Ovary (tissue), 9 donors: Measurements from ENCODE around the gene WIPI1. TPM values are rescaled to one million over a fixed set of nuclear protein-coding genes. Genes with fewer than 3 reads are reported as not detected.
"Not testable (repeated sequence)": the region's sequence is repeated elsewhere in the genome, so short reads cannot be mapped to it uniquely, and the experiment has no call there.

Source experiments
- DNase-seq, 5 donors: peaks; one replicate each; pipeline ENCODE4 v3.0.0-alpha.2; 2019 to 2020
- H3K27ac ChIP-seq, 2 donors: fragments of 200-600 bp; one replicate each; pipeline versions ENCODE4 v1.5.1 to v1.8.0; 2019 to 2022
- H3K27me3 ChIP-seq: fragments of 200-600 bp; one replicate; pipeline ENCODE4 v1.8.0; 2022
- H3K36me3 ChIP-seq: fragments of 200-600 bp; sonication (generic); one replicate; pipeline ENCODE4 v1.5.1; 2019
- H3K4me1 ChIP-seq: one replicate; pipeline ENCODE4 v1.8.1; 2013; ENCODE audit warnings: mild to moderate bottlenecking, moderate library complexity; ENCODE audit not compliant: insufficient read depth
- H3K4me3 ChIP-seq: fragments of 200-600 bp; sonication (generic); one replicate; pipeline ENCODE4 v1.5.1; 2017
- H3K9me3 ChIP-seq, 2 donors: fragments of 200-600 bp in 1 of 2; sonication (generic) in 1 of 2; one replicate each; pipeline versions ENCODE4 v1.5.1 to v1.8.1; 2013 to 2019; ENCODE audit warnings: mild to moderate bottlenecking in 1 of 2, moderate library complexity in 1 of 2
- EP300 ChIP-seq: sonication (generic); formaldehyde crosslinking; IDR thresholded peaks from one replicate; pipeline ENCODE4 v1.6.1; 2017; ENCODE audit warnings: antibody characterized with exemption
- POLR2A ChIP-seq: fragments of 450-650 bp; IDR thresholded peaks from one replicate; pipeline ENCODE4 v1.6.1; 2017; ENCODE audit warnings: antibody characterized with exemption, mild to moderate bottlenecking, moderate library complexity
- WGBS, 3 donors: extraction: QIAGEN DNeasy Blood & Tissue Kit in 1 of 3; methylation state at CpG; one replicate each; pipeline versions ENCODE4 v1.1.5 to v1.1.7; 2013 to 2017; 5-methylcytosine and 5-hydroxymethylcytosine counted together
- intact Hi-C, 4 donors: fragments of 100-400 bp; cut with DNase I; formaldehyde crosslinking; loops; one replicate each; pipeline versions ENCODE4 v1.11.0 to v1.15.1; 2022 to 2023
- microRNA counts: library from miRNA; unstranded; fragments of <30 nt; microRNA quantifications from one replicate; lab custom pipeline; 2016
- microRNA-seq, 3 donors: library from miRNA; unstranded; fragments of <30 nt; microRNA quantifications; one replicate each; pipeline versions ENCODE4 to v1.2.0, GENCODE V29; 2019 to 2020
- polyA plus RNA-seq, 2 donors: library from polyadenylated mRNA; stranded (reverse); fragments of 200-250 nt in 1 of 2; fragments of 350-450 nt in 1 of 2; fragmentation: Illumina TruSeq in 1 of 2; extraction: RNeasy Lipid Tissue Mini Kit (QIAGEN cat#74804) in 1 of 2; gene quantifications; one replicate each; pipeline ENCODE4 v1.2.3, GENCODE V29; 2013 to 2014
- small RNA-seq: library from RNA; depleted of rRNA; stranded (forward); fragments of <200 nt; gene quantifications from one replicate; pipeline ENCODE3, GENCODE V24; 2016
- total RNA-seq, 7 donors: library from RNA; depleted of rRNA in 2 of 7; stranded (reverse); fragments of >200 nt in 2 of 7; fragmentation: NEBNext Ultra II Directional in 3 of 7; extraction: Animal tissue kit (Norgen Biotek cat#: 25700) in 3 of 7; gene quantifications; one replicate each; pipeline versions ENCODE4 v1.1.0 to v1.2.4, GENCODE V29; 2016 to 2023
- TF ChIP-seq, protein P1 (sequence below), 3 donors: fragments of 450-650 bp in 2 of 3; fragments of 200-600 bp in 1 of 3; IDR thresholded peaks; one replicate each; pipeline versions ENCODE4 v1.5.1 to v1.8.0; 2016 to 2022; ENCODE audit warnings: antibody characterized with exemption in 3 of 3, mild to moderate bottlenecking in 1 of 3
- donor health status: DM: no; HTN: no; CAD: no; lungs with moderate emphysema.
- donor health status: DM: no; HTN: no; CAD: no.
- donor health status: Bipolar disorder and iron deficiency.
- donor health status: DM: yes; HTN: yes; CAD: no.
- donor health status: DM: no; HTN: no; CAD: no.
- donor health status: DM: yes; HTN: yes; CAD: no.

The WIPI1 gene
- total and polyA plus RNA-seq, 9 donors = 15.9 to 53.3 (median 21.3) TPM

DNA sequence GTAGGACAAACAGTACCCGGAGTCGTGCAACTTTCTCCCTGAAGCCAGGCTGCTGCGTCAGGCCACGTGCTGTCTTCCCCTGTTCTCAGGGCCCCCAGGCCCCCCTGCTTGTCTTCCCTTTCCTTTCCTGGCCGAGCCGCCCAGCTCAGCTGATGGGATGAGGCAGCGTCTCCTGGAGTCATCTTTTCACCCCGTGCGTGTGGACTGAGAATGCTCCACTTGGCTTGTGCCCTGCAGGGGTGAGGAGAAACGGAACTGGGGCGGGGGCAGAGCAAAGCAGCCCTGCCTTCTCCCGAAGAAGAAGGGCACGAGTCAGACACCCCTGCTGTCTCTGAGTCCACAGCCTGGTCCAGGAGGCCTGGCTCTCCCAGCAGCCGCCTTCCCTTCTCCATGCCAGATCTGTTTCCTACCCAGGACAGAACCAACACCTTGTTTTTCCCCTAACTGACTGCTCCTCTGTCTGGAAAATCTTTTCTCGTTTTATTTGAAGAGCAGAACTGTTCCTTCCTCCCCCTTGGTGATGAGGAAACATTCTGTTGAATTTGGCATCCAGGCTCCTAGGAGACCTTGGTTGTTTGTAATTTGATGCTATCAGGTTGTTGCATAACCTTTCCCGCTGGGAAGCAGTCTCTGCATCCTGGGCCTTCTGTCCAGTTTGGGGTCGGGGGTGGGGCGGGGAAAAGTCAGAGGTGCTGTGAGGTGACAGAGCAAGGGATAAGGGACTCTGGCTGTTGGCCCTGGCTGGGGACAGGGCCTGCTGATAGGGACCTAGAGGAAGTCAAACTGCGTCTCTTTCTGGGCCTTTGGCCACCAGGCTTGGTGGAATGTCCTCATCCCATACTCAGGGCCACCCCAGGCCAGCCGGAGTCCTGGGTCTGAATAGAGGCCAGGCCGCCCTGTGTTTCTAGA lies 78.8 kb downstream of the WIPI1 start:
- Histone ChIP-seq H3K36me3 (no peaks in the 10 kb centered on the region), H3K9me3 (no peaks in the 10 kb centered on the region), H3K4me3 (no peak overlapping the region), H3K27ac (peak overlapping the region; percentile 92 to 95), H3K4me1 (peaks cover 16% of the 10 kb centered on the region), H3K27me3 (no peaks in the 10 kb centered on the region)
- TF ChIP-seq EP300 (peak; percentile 93), POLR2A (peak; percentile 70)
- TF ChIP-seq, protein P1, sequence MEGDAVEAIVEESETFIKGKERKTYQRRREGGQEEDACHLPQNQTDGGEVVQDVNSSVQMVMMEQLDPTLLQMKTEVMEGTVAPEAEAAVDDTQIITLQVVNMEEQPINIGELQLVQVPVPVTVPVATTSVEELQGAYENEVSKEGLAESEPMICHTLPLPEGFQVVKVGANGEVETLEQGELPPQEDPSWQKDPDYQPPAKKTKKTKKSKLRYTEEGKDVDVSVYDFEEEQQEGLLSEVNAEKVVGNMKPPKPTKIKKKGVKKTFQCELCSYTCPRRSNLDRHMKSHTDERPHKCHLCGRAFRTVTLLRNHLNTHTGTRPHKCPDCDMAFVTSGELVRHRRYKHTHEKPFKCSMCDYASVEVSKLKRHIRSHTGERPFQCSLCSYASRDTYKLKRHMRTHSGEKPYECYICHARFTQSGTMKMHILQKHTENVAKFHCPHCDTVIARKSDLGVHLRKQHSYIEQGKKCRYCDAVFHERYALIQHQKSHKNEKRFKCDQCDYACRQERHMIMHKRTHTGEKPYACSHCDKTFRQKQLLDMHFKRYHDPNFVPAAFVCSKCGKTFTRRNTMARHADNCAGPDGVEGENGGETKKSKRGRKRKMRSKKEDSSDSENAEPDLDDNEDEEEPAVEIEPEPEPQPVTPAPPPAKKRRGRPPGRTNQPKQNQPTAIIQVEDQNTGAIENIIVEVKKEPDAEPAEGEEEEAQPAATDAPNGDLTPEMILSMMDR (IDR thresholded peaks at IDR 0.05) = no peak
- peak; percentile 92 to 99 (median 96) for DNase-seq
- intact Hi-C loops = no loop called here
- WGBS, 3 donors = 9 to 10% (median 10%) methylated on average over 21 of the region's 21 CpGs

DNA sequence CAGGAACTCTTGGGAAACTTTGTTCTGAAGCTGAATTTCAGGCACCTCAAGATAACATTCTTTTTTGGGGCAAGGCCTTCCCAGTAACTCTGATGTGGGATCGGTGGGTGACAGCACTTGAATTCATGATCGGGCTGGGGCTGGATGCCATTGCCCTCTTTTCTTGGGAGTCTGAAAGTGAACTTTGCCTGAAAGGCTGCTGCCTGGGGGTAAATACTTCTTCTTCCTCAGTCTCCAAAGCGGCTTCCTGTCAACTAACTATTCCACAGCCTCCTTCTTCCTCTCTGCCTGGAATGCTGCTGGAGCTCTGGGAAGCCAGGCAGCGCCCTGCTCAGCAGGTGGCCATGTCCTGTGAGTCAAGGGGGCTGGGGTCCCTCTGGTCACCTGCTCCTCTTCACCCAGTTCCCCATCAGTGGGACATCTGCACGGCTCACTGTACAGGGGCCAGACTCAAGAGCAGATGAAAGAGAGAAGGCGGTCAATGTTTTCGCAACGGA lies 79.5 kb downstream of the WIPI1 start:
- no peak for DNase-seq
- Histone ChIP-seq H3K36me3 (no peaks in the 10 kb centered on the region), H3K4me1 (peaks cover 14% of the 10 kb centered on the region), H3K9me3 (no peaks in the 10 kb centered on the region), H3K27ac (peak overlapping the region; percentile 92 to 95), H3K27me3 (no peaks in the 10 kb centered on the region), H3K4me3 (no peak overlapping the region)
- intact Hi-C loops = no loop called here
- 32 to 36% (median 33%) methylated on average over 8 of the region's 8 CpGs for WGBS, 3 donors
- TF ChIP-seq, protein P1 (IDR thresholded peaks at IDR 0.05) = no peak
- peak; percentile 51 for TF ChIP-seq POLR2A

DNA sequence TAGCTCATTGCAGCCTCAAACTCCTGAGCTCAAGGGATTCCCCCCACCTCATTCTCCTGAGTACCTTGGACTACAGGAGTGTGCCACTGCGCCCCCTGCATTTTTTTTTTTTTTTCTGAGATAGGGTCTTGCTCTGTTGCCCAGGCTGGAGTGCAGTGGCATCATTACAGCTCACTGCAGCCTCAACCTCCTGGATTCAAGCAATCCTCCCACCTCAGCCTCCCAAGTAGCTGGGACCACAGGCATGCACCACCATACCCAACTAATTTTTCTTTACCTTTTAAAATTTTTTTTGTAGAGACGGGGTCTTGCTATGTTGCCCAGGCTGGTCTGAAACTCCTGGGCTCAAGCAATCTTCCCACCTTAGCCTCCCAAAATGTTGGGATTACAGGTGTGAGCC lies 81.1 kb downstream of the WIPI1 start:
- WGBS, 3 donors = 93 to 97% (median 96%) methylated on average over 2 of the region's 2 CpGs

DNA sequence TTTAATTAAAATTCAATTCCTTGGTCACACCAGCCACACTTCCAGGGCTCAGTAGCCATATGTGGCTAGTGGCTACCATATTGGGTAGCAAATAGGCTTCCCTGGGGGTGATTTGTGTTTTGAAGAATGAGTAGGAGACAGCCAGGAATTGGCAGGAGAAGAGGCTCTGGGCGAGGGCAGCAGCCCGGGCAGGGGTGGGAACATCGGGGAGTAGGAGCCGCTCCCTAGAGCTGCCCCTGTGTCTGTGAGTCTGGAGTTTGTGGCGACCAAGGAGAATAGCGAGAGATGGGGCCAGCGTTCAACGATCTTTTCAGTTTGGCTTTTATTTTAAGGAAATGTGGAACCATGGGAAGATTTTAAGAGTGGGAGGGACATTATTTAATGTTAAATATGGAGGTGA lies 81.7 kb downstream of the WIPI1 start:
- Histone ChIP-seq H3K27me3 (no peaks in the 10 kb centered on the region), H3K4me1 (peaks cover 14% of the 10 kb centered on the region), H3K27ac (no peak overlapping the region), H3K9me3 (no peaks in the 10 kb centered on the region), H3K36me3 (no peaks in the 10 kb centered on the region), H3K4me3 (no peak overlapping the region)
- intact Hi-C loops = no loop called here
- 92 to 96% (median 94%) methylated on average over 8 of the region's 8 CpGs for WGBS, 3 donors
- no peak for DNase-seq
- TF ChIP-seq EP300 (no peak), POLR2A (no peak)
- TF ChIP-seq, protein P1 (IDR thresholded peaks at IDR 0.05) = no peak

More for the DNA sequence above, 81.1 kb downstream of the WIPI1 start:
- H3K9me3 ChIP-seq, H3K4me3 ChIP-seq, H3K27ac ChIP-seq, H3K36me3 ChIP-seq, DNase-seq, intact Hi-C loops, H3K27me3 ChIP-seq: not testable (repeated sequence)
- peaks cover 14% of the 10 kb centered on the region for H3K4me1 ChIP-seq

MicroRNAs within 50 kb of the gene (microRNA counts, 767-probe panel; counts per million panel counts)
- microRNA hsa-miR-635 (lab: Ali Mortazavi, UCI) = 530 counts per million, percentile 78 among the panel's probes with 10 or more counts

Small RNA genes lying within 50 kb of the gene (microRNA-seq; reads per million reads assigned to microRNA genes)
- 0 reads per million in 3 donors for gene MIR635

Small RNA genes lying within 50 kb of the gene (small RNA-seq; reads per million reads assigned to genes)
- gene MIR635 = not detected

Other genes with a start within 250 kb of the WIPI1 start
- 10 to 100 TPM; 30.4 to 69.6 (median 61.6) TPM for gene AMZ2, start 209.5 kb downstream of the WIPI1 start, total RNA-seq
- 100 to 1,000 TPM in 1 of 2 donors, 10 to 100 TPM in 1; 58.8 to 131 TPM for gene AMZ2, start 209.5 kb downstream of the WIPI1 start, polyA plus RNA-seq
- gene SLC16A6, start 166.4 kb downstream of the WIPI1 start, total RNA-seq = 10 to 100 TPM in 1 of 7 donors, 1 to 10 TPM in 3, under 1 TPM in 3; 0.46 to 11.3 (median 1.4) TPM
- 1 to 10 TPM in 1 of 2 donors, under 1 TPM in 1; 0.12 to 1.1 TPM for gene SLC16A6, start 166.4 kb downstream of the WIPI1 start, polyA plus RNA-seq
- 10 to 100 TPM in 5 of 7 donors, 1 to 10 TPM in 2; 6.7 to 18.5 (median 11.1) TPM for gene ARSG, start 166.0 kb downstream of the WIPI1 start, total RNA-seq
- gene ARSG, start 166.0 kb downstream of the WIPI1 start, polyA plus RNA-seq = 10 to 100 TPM in 1 of 2 donors, 1 to 10 TPM in 1; 5.2 to 19.8 TPM
- gene PRKAR1A, start 54.9 kb upstream of the WIPI1 start, total RNA-seq = 100 to 1,000 TPM; 221 to 453 (median 375) TPM
- gene PRKAR1A, start 54.9 kb upstream of the WIPI1 start, polyA plus RNA-seq = 100 to 1,000 TPM; 137 to 501 TPM
- gene FAM20A, start 143.9 kb upstream of the WIPI1 start, total RNA-seq = 10 to 100 TPM in 6 of 7 donors, 1 to 10 TPM in 1; 4.9 to 75.8 (median 26.9) TPM
- gene FAM20A, start 143.9 kb upstream of the WIPI1 start, polyA plus RNA-seq = 10 to 100 TPM; 12.2 to 19.7 TPM